AG09319 (cell line): ENCODE data around the gene CCDC188.

ENCODE experiments used
- DNase-seq: peaks from one replicate; pipeline ENCODE4 v3.0.0-alpha.2; 2010; ENCODE audit warnings: low read depth; ENCODE audit errors: extremely low read depth
- CTCF ChIP-seq: IDR thresholded peaks from 2 replicates; pipeline ENCODE4 v1.5.1; 2011; ENCODE audit warnings: low read depth, mild to moderate bottlenecking, inconsistent platforms, low read length, moderate library complexity

Gene CCDC188

DNA sequence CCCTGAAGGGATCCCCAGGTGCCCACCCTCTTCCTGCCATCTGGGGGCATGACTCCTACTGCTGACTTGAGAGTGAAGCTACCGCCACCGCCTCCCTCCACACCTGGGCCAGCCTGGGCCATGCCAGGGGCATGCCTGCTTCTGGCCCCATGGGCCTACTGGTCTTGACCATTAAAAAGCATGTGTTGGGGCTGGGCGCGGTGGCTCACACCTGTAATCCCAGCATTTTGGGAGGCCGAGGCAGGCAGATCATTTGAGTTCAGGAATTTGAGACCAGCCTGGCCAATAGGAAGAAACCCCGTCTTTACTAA is 37.7 kb upstream of the CCDC188 start:
- no peak for TF ChIP-seq CTCF
- DNase-seq: no peak

DNA sequence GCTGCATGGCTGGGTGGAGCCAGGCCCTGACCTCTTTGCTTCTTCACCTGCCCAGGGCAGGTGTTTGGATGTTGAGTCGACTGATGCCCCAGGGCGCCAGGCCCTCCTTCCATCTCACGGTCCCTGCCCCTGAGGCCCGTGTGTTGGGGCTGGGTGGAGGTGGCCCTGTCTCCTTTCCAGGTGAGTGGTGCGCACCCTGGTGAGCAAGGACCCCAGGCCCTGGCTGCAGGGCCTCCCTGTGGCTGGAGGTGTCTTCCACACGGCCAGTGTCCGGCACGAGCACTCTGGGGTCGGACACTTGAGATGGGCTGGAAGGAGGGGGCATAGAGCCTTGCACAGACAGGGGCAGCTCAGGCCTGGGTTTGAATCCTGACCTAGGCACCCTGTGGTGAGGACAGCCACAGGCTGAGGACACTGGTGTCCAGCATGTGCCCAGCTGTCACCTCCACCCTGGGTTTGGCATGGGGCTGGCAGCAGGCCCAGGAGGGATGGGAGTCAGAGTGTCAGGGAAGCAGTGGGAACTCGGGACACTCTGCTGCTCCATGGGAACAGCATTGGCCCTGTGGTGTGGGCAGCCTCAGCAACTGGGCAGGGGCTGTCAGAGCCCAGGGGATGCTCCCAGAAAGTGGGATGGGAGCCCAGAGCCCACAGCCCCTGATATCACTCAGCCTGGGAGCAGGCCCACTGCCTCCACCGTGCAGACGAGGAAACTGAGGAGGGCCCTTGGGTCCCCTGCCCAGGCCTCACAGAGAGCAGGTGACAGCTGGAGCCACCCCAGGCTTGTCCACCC is 37.1 kb upstream of the CCDC188 start:
- DNase-seq: no peak
- no peak for TF ChIP-seq CTCF

DNA sequence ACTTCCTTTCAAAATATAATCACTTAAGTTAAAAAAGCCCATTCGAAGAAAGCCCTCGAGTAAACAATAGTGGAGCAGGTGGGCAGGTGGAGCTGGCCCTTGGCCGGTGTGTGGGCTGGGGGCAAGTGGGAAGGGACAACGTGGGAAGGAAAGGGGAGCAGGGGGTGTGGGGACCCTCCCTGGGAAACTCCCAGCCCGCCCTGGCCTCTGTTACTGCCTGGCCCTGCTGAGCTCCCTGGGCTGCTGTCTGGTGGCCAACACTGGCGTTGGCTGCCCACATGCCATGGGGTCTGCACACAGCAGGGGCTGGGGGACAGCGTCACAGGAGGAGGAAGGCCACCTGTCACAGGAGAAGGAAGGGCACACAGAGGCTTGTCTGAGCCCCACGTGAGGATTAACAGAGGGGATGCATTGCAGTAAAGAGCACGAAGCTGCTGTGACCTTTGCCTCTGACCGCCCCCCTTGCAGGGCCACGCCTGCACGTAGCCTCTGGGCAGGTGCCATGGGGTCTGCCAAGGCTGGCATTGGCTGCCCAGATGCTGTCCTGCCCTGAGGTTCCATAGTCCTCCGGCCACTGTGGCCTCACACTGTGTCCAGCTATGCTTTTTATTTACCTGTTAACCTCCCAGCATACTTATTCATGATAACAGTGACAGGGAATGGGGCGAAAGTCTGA is 36.2 kb upstream of the CCDC188 start:
- DNase-seq: no peak
- TF ChIP-seq CTCF: no peak

DNA sequence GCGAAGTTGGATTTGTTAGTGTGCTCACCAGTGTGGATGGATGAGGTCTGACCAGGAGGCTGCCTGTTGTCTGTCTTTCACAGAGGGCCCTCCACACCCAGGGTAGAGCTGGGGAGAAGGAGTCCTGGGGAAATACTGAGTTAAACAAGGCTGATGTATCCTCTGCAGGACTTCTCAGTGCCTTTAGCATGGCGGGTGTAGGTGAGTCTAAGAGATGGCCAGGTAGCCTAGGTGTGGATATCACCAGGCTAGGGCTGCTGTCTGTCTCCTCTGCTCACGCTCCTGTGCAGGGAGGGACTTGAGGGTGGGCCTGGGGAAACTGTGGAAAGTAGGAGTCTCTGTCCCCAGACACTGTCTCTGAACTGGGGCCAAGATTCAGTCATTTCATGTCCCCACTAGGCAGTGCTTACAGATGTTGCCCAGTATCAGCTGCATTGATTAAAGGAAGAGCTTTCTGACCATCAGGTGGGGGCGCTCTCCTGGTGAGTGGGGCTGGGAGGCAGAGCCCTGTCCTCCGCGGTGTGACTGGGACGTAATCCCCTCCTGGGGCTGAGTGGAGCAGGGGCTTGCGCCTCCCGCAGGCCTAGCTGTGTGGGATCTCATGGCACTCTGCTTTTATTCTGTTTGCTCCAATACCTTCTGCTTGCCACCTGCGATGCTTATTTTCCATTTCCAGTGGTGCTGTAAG is 35.5 kb upstream of the CCDC188 start:
- no peak for TF ChIP-seq CTCF
- no peak for DNase-seq

DNA sequence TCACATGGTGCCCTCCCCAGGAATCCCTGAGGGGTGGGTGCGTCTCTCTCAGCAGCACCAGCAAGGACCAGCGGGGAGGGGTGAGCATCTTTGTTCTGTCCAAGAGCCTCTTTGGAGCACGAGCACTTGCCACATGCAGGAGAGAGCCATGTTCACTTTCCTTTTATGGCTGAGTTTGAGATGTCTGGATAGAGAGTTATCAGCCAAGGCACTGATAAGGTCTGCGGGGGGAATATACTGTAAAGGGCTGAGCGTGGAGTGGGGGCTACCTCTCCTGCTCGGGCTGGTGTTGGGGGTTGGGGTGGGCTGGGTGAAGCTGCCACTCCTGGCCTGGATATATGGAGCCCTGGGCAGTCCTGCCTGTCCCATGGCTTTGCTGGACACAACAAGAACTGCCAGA is 34.9 kb upstream of the CCDC188 start:
- DNase-seq: no peak
- no peak for TF ChIP-seq CTCF

DNA sequence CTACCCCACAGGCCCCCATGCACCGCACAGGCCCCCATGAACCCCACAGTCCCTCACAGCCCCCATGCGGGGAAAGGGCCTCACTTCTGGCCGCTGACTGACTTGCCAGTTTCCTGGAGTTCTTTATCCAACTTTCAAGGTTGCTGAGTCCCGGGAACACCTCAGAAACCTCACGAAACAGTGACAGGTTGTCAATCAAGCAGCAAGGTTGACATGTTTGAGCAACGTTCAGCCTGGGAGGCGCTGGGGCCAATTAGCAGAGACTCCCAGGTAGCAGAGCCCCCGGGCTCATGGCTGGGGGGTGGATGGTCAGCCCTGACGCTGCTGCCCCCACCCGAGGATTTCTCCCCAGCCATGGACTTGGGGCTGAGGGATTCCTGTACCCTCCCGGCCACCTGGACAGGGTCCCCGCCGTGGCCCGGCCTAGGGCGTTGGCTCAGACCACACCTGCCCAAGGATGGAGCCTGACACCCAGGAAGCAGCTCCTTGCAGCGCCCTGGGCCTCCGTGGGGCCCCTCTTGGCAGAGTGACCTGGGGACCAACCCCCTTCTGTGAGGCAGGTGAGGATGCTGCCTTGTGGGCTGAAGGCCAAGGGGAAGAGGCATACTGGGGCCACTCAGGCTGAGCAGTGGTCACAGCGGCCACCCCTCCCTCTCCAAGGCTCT is 33.8 kb upstream of the CCDC188 start:
- DNase-seq: no peak
- TF ChIP-seq CTCF: no peak
